Hepatocyte (in vitro differentiated cells): Measurements from ENCODE around the gene NUFIP1. TPM values are rescaled to one million over a fixed set of nuclear protein-coding genes. Genes with fewer than 3 reads are reported as not detected.
"Not testable (repeated sequence)": the region's sequence is repeated elsewhere in the genome, so short reads cannot be mapped to it uniquely, and the experiment has no call there.

Experiments
- DNase-seq: peaks from one replicate; pipeline ENCODE4 v3.0.0-alpha.2; 2016; ENCODE audit warnings: low spot score
- H2AFZ ChIP-seq: fragments of 200-600 bp; sonication (generic); 2 replicates; pipeline ENCODE4 v1.6.0; 2016; ENCODE audit warnings: antibody characterized with exemption, mild to moderate bottlenecking
- H3K27ac ChIP-seq: fragments of 200-600 bp; sonication (generic); 2 replicates; pipeline ENCODE4 v1.5.1; 2016; ENCODE audit warnings: mild to moderate bottlenecking
- H3K27me3 ChIP-seq: fragments of 200-600 bp; sonication (generic); 2 replicates; pipeline ENCODE4 v1.6.1; 2016
- H3K36me3 ChIP-seq: fragments of 200-600 bp; sonication (generic); replicated peaks from 2 replicates; pipeline ENCODE4 v1.5.1; 2016; ENCODE audit warnings: low read depth; ENCODE audit not compliant: insufficient read depth
- H3K4me1 ChIP-seq: fragments of 200-600 bp; sonication (generic); 2 replicates; pipeline ENCODE4 v1.5.1; 2016; ENCODE audit warnings: mild to moderate bottlenecking, moderate library complexity; ENCODE audit not compliant: insufficient read depth
- H3K4me2 ChIP-seq: fragments of 200-600 bp; sonication (generic); 2 replicates; pipeline ENCODE4 v1.6.0; 2016
- H3K4me3 ChIP-seq: fragments of 200-600 bp; sonication (generic); 2 replicates; pipeline ENCODE4 v1.5.1; 2016; ENCODE audit warnings: mild to moderate bottlenecking
- H3K79me2 ChIP-seq: fragments of 200-600 bp; sonication (generic); 2 replicates; pipeline ENCODE4 v1.6.0; 2017; ENCODE audit warnings: mild to moderate bottlenecking
- H3K9me2 ChIP-seq: fragments of 200-600 bp; sonication (generic); replicated peaks from 2 replicates; pipeline ENCODE4 v1.6.0; 2017; ENCODE audit warnings: mild to moderate bottlenecking; ENCODE audit not compliant: insufficient read depth
- H3K9me3 ChIP-seq: fragments of 200-600 bp; sonication (generic); 2 replicates; pipeline ENCODE4 v1.5.1; 2016; ENCODE audit warnings: low read depth, mild to moderate bottlenecking
- H4K20me1 ChIP-seq: fragments of 200-600 bp; sonication (generic); 2 replicates; pipeline ENCODE4 v1.6.0; 2016; ENCODE audit warnings: mild to moderate bottlenecking; ENCODE audit not compliant: insufficient read depth, poor library complexity, severe bottlenecking
- CTCF ChIP-seq: fragments of 200-600 bp; sonication (generic); IDR thresholded peaks from 2 replicates; pipeline ENCODE4 v1.5.1; 2016; ENCODE audit warnings: antibody characterized with exemption, mild to moderate bottlenecking; ENCODE audit not compliant: poor library complexity
- EZH2 ChIP-seq: fragments of 200-600 bp; sonication (generic); IDR thresholded peaks from 2 replicates; pipeline ENCODE4 v1.6.1; 2016; ENCODE audit warnings: antibody characterized with exemption, mild to moderate bottlenecking, borderline replicate concordance
- EZH2phosphoT487 ChIP-seq: fragments of 200-600 bp; sonication (generic); IDR thresholded peaks from one replicate; pipeline ENCODE4 v1.6.1; 2018; ENCODE audit warnings: antibody characterized with exemption, mild to moderate bottlenecking, low read depth, moderate library complexity; ENCODE audit not compliant: unreplicated experiment, severe bottlenecking
- WGBS: methylation state at CpG from one replicate; pipeline ENCODE4 v1.1.6; 2016; ENCODE audit warnings: low lambda C conversion rate; ENCODE audit errors: missing lambda C conversion rate; 5-methylcytosine and 5-hydroxymethylcytosine counted together
- polyA plus RNA-seq: library from polyadenylated mRNA; unstranded; fragments of >200 nt; fragmentation: Nextera tagmentation; extraction: Ambion mirVana; gene quantifications from 2 replicates; pipeline ENCODE4 v1.2.1, GENCODE V29; 2016
- total RNA-seq: library from RNA; depleted of rRNA; stranded (reverse); fragments of >200 nt; gene quantifications from 2 replicates; pipeline ENCODE4 v1.2.3, GENCODE V29; 2014

The NUFIP1 gene
- total and polyA plus RNA-seq, 2 experiments from 2014 or later, result 3.3 to 6.2 TPM

- Histone ChIP-seq H3K79me2 (no peaks in the 10 kb centered on the region), H3K9me3 (no peaks in the 10 kb centered on the region), H3K4me3 (no peak overlapping the region), H3K27ac (no peak overlapping the region), H2AFZ (no peak overlapping the region), H4K20me1 (no peaks in the 10 kb centered on the region), H3K9me2 (no peaks in the 10 kb centered on the region), H3K36me3 (no peaks in the 10 kb centered on the region), H3K4me1 (no peaks in the 10 kb centered on the region), H3K4me2 (no peak overlapping the region), H3K27me3 (no peaks in the 10 kb centered on the region)
- 100% methylated on average over 2 of the region's 2 CpGs for WGBS
- no peak for DNase-seq
- no peak for TF ChIP-seq EZH2
These were observed 35.6 kb upstream of the NUFIP1 start for GRCh38 chr13:45024847-45025246.

GRCh38 chr13:45021250-45021649 is 32.0 kb upstream of the NUFIP1 start:
- no peak overlapping the region for H3K4me2 ChIP-seq
- H3K9me2 ChIP-seq, result no peaks in the 10 kb centered on the region
- no peaks in the 10 kb centered on the region for H3K79me2 ChIP-seq
- no peaks in the 10 kb centered on the region for H3K4me1 ChIP-seq
- no peak overlapping the region for H2AFZ ChIP-seq
- no peak overlapping the region for H3K27ac ChIP-seq
- H3K36me3 ChIP-seq, result no peaks in the 10 kb centered on the region
- WGBS, result 90% methylated on average over 3 of the region's 3 CpGs
- TF ChIP-seq EZH2 (no peak), EZH2phosphoT487 (no peak), CTCF (no peak)
- DNase-seq, result no peak
- H4K20me1 ChIP-seq, result no peaks in the 10 kb centered on the region
- H3K9me3 ChIP-seq, result no peaks in the 10 kb centered on the region
- H3K27me3 ChIP-seq, result no peaks in the 10 kb centered on the region
- H3K4me3 ChIP-seq, result no peak overlapping the region

- not testable (repeated sequence) for H3K9me3 ChIP-seq, H3K4me3 ChIP-seq, H3K36me3 ChIP-seq, H3K27ac ChIP-seq, H3K27me3 ChIP-seq, H3K9me2 ChIP-seq, H4K20me1 ChIP-seq, H3K79me2 ChIP-seq, DNase-seq, H3K4me2 ChIP-seq, H2AFZ ChIP-seq, H3K4me1 ChIP-seq
- WGBS, result 94% methylated on average over 7 of the region's 7 CpGs
These were observed 30.7 kb upstream of the NUFIP1 start for GRCh38 chr13:45019981-45020380.

- Histone ChIP-seq H2AFZ (no peak overlapping the region), H3K9me2 (no peaks in the 10 kb centered on the region), H3K9me3 (no peaks in the 10 kb centered on the region), H3K27me3 (no peaks in the 10 kb centered on the region), H4K20me1 (no peaks in the 10 kb centered on the region), H3K4me1 (no peaks in the 10 kb centered on the region), H3K4me2 (no peak overlapping the region), H3K27ac (no peak overlapping the region), H3K4me3 (no peak overlapping the region), H3K79me2 (no peaks in the 10 kb centered on the region), H3K36me3 (no peaks in the 10 kb centered on the region)
- TF ChIP-seq CTCF, result no peak
- no peak for TF ChIP-seq EZH2phosphoT487
- no peak for TF ChIP-seq EZH2
- DNase-seq, result no peak
- 99% methylated on average over 3 of the region's 3 CpGs for WGBS
These were observed 27.6 kb upstream of the NUFIP1 start for GRCh38 chr13:45016792-45017425.
